ENCODE results near the gene TMEM151A. TPM values are rescaled to one million over a fixed set of nuclear protein-coding genes. Genes with fewer than 3 reads are reported as not detected.
A peak's percentile ranks its signal among the peaks of the same experiment; 100 is the strongest.

Gene TMEM151A
- total RNA-seq, 1 donor from 2014 or later, result 2.1 TPM

- Mint-ChIP-seq H3K36me3 (no peaks in the 10 kb centered on the region), H3K27me3 (peaks cover 4% of the 10 kb centered on the region), H3K4me3 (peak overlapping the region; percentile 59), H3K27ac (peak overlapping the region; percentile 79), H3K9me3 (no peaks in the 10 kb centered on the region), H3K4me1 (ENCODE audit: unreplicated experiment) (peaks cover 21% of the 10 kb centered on the region)
- DNase-seq (ENCODE audit: extremely low spot score, unreplicated experiment), result peak; percentile 100
- peak; percentile 99 for TF ChIP-seq CTCF (conservative IDR thresholded peaks at IDR 0.05)
Observed at GRCh38 chr11:66282468-66283455, 8.9 kb upstream of the TMEM151A start.

- peak; percentile 16 for TF ChIP-seq CTCF (conservative IDR thresholded peaks at IDR 0.05)
- H3K4me1 Mint-ChIP-seq (ENCODE audit: unreplicated experiment), result peaks cover 21% of the 10 kb centered on the region
- no peak overlapping the region for H3K4me3 Mint-ChIP-seq
- H3K9me3 Mint-ChIP-seq, result no peaks in the 10 kb centered on the region
- no peak for DNase-seq (ENCODE audit: extremely low spot score, unreplicated experiment)
- peak overlapping the region; percentile 79 for H3K27ac Mint-ChIP-seq
- no peaks in the 10 kb centered on the region for H3K36me3 Mint-ChIP-seq
- peaks cover 4% of the 10 kb centered on the region for H3K27me3 Mint-ChIP-seq
Observed at GRCh38 chr11:66283461-66284105, 8.1 kb upstream of the TMEM151A start.

- H3K27me3 Mint-ChIP-seq, result peaks cover 11% of the 10 kb centered on the region
- H3K4me3 Mint-ChIP-seq, result no peak overlapping the region
- H3K36me3 Mint-ChIP-seq, result peaks cover 3% of the 10 kb centered on the region
- TF ChIP-seq CTCF (conservative IDR thresholded peaks at IDR 0.05), result no peak
- no peaks in the 10 kb centered on the region for H3K9me3 Mint-ChIP-seq
- H3K4me1 Mint-ChIP-seq (ENCODE audit: unreplicated experiment), result peaks cover 17% of the 10 kb centered on the region
- DNase-seq (ENCODE audit: extremely low spot score, unreplicated experiment), result no peak
- no peak overlapping the region for H3K27ac Mint-ChIP-seq
Observed at GRCh38 chr11:66284526-66285078, 7.1 kb upstream of the TMEM151A start.

- no peak for DNase-seq (ENCODE audit: extremely low spot score, unreplicated experiment)
- H3K27me3 Mint-ChIP-seq, result peaks cover 19% of the 10 kb centered on the region
- peaks cover 3% of the 10 kb centered on the region for H3K36me3 Mint-ChIP-seq
- no peak overlapping the region for H3K27ac Mint-ChIP-seq
- peaks cover 23% of the 10 kb centered on the region for H3K4me1 Mint-ChIP-seq (ENCODE audit: unreplicated experiment)
- no peak for TF ChIP-seq CTCF (conservative IDR thresholded peaks at IDR 0.05)
- H3K4me3 Mint-ChIP-seq, result peak overlapping the region; percentile 65
- H3K9me3 Mint-ChIP-seq, result no peaks in the 10 kb centered on the region
Observed at GRCh38 chr11:66285250-66285947, 6.3 kb upstream of the TMEM151A start.

GRCh38 chr11:66286699-66287098 is 5.0 kb upstream of the TMEM151A start:
- Mint-ChIP-seq H3K36me3 (peaks cover 3% of the 10 kb centered on the region), H3K4me1 (ENCODE audit: unreplicated experiment) (peaks cover 18% of the 10 kb centered on the region), H3K4me3 (peak overlapping the region; percentile 72), H3K9me3 (no peaks in the 10 kb centered on the region), H3K27ac (no peak overlapping the region), H3K27me3 (peaks cover 24% of the 10 kb centered on the region)
- DNase-seq (ENCODE audit: extremely low spot score, unreplicated experiment), result no peak
- no peak for TF ChIP-seq CTCF (conservative IDR thresholded peaks at IDR 0.05)
